WTC11 (cell line): ENCODE results near the gene H6PD. TPM values are rescaled to one million over a fixed set of nuclear protein-coding genes. Genes with fewer than 3 reads are reported as not detected.

ENCODE experiments used
- ATAC-seq: fragments of 200-7000 bp; cut with Tn5 transposase; 2 replicates; pipeline ENCODE4 v1.10.0; 2021; ENCODE audit warnings: mild to moderate bottlenecking, moderate library complexity
- CTCF ChIA-PET: fragments of 300-600 bp; sonication (Branson Sonifier 250); formaldehyde crosslinking; loops from one replicate; lab custom pipeline; 2021; ENCODE audit warnings: antibody characterized with exemption; lab: Charles Lee
- POLR2A ChIA-PET: fragments of 350-600 bp; sonication (Branson Sonifier 250); formaldehyde crosslinking; loops from one replicate; lab custom pipeline; 2021; ENCODE audit warnings: antibody characterized with exemption; lab: Charles Lee
- DNase-seq: peaks from one replicate; pipeline ENCODE4 v3.0.0; 2021; ENCODE audit warnings: low spot score
- H3K27ac Mint-ChIP-seq: 2 replicates; pipeline ENCODE4 v1.8.0; 2021; ENCODE audit warnings: mixed read lengths
- H3K27me3 Mint-ChIP-seq: 2 replicates; pipeline ENCODE4 v1.8.0; 2021; ENCODE audit warnings: low read depth, mild to moderate bottlenecking, moderate library complexity, mixed read lengths
- H3K36me3 Mint-ChIP-seq: 2 replicates; pipeline ENCODE4 v1.8.0; 2021; ENCODE audit warnings: mixed read lengths
- H3K4me1 Mint-ChIP-seq: 2 replicates; pipeline ENCODE4 v1.8.0; 2022; ENCODE audit warnings: mixed read lengths
- H3K4me3 Mint-ChIP-seq: 2 replicates; pipeline ENCODE4 v1.8.0; 2021; ENCODE audit warnings: mild to moderate bottlenecking, moderate library complexity, mixed read lengths
- H3K9me3 Mint-ChIP-seq: 2 replicates; pipeline ENCODE4 v1.8.0; 2021; ENCODE audit warnings: mixed read lengths
- CREM ChIP-seq: sonication (generic); formaldehyde crosslinking; IDR thresholded peaks from 2 replicates; pipeline ENCODE4 v1.8.1; 2022; ENCODE audit warnings: mild to moderate bottlenecking, missing genetic modification reagents, moderate library complexity
- E2F5 ChIP-seq: sonication (generic); formaldehyde crosslinking; IDR thresholded peaks from 2 replicates; pipeline ENCODE4 v1.8.1; 2022; ENCODE audit warnings: mild to moderate bottlenecking, moderate library complexity, missing genetic modification reagents
- ELF4 ChIP-seq: sonication (generic); formaldehyde crosslinking; IDR thresholded peaks from 2 replicates; pipeline ENCODE4 v1.8.1; 2022; ENCODE audit warnings: low read depth, mild to moderate bottlenecking, moderate library complexity, missing genetic modification reagents
- ETV6 ChIP-seq: sonication (generic); formaldehyde crosslinking; IDR thresholded peaks from 2 replicates; pipeline ENCODE4 v1.8.1; 2022; ENCODE audit warnings: mild to moderate bottlenecking, missing genetic modification reagents
- FOXP4 ChIP-seq: sonication (generic); formaldehyde crosslinking; IDR thresholded peaks from 2 replicates; pipeline ENCODE4 v1.8.0; 2022; ENCODE audit warnings: mild to moderate bottlenecking, missing genetic modification reagents
- GTF2I ChIP-seq: fragments of 250-450 bp; sonication (Bioruptor Pico); conservative IDR thresholded peaks from 2 replicates; pipeline ENCODE4 v1.4.0; 2021; ENCODE audit warnings: mild to moderate bottlenecking
- HMGXB4 ChIP-seq: sonication (generic); formaldehyde crosslinking; IDR thresholded peaks from 2 replicates; pipeline ENCODE4 v1.8.1; 2023; ENCODE audit warnings: mild to moderate bottlenecking, moderate library complexity, missing genetic modification reagents
- JAZF1 ChIP-seq: fragments of 250-450 bp; sonication (Bioruptor Pico); IDR thresholded peaks from 2 replicates; pipeline ENCODE4 v1.9.0; 2021; ENCODE audit warnings: moderate library complexity, mild to moderate bottlenecking, inconsistent platforms
- MXD4 ChIP-seq: fragments of 250-450 bp; sonication (Bioruptor Pico); IDR thresholded peaks from 2 replicates; pipeline ENCODE4 v1.8.0; 2021; ENCODE audit warnings: mild to moderate bottlenecking, moderate library complexity, borderline replicate concordance
- NFATC4 ChIP-seq: fragments of 250-450 bp; sonication (Bioruptor Pico); IDR thresholded peaks from 2 replicates; pipeline ENCODE4 v1.9.0; 2021; ENCODE audit warnings: mild to moderate bottlenecking
- NR3C1 ChIP-seq: sonication (generic); formaldehyde crosslinking; conservative IDR thresholded peaks from 2 replicates; pipeline ENCODE4 v1.8.1; 2023; ENCODE audit warnings: low read depth, mild to moderate bottlenecking, missing genetic modification reagents
- TEAD1 ChIP-seq: sonication (generic); formaldehyde crosslinking; IDR thresholded peaks from 2 replicates; pipeline ENCODE4 v1.8.0; 2022; ENCODE audit warnings: mild to moderate bottlenecking, missing genetic modification reagents
- TEAD4 ChIP-seq: sonication (generic); formaldehyde crosslinking; IDR thresholded peaks from 2 replicates; pipeline ENCODE4 v1.8.0; 2022; ENCODE audit warnings: mild to moderate bottlenecking, missing genetic modification reagents
- ZBTB43 ChIP-seq: sonication (generic); formaldehyde crosslinking; IDR thresholded peaks from 2 replicates; pipeline ENCODE4 v1.8.1; 2023; ENCODE audit warnings: mild to moderate bottlenecking, missing genetic modification reagents
- ZNF219 ChIP-seq: sonication (generic); formaldehyde crosslinking; IDR thresholded peaks from 2 replicates; pipeline ENCODE4 v1.8.0; 2023; ENCODE audit warnings: missing genetic modification reagents, mild to moderate bottlenecking, borderline replicate concordance
- ZNF263 ChIP-seq: sonication (generic); formaldehyde crosslinking; IDR thresholded peaks from 2 replicates; pipeline ENCODE4 v1.8.1; 2022; ENCODE audit warnings: low read depth, mild to moderate bottlenecking, moderate library complexity, missing genetic modification reagents
- ZNF396 ChIP-seq: fragments of 250-450 bp; sonication (Bioruptor Pico); IDR thresholded peaks from 2 replicates; pipeline ENCODE4 v1.8.0; 2021; ENCODE audit warnings: mild to moderate bottlenecking, moderate library complexity, borderline replicate concordance
- ZNF532 ChIP-seq: fragments of 250-450 bp; sonication (Bioruptor Pico); IDR thresholded peaks from 2 replicates; pipeline ENCODE4 v1.9.0; 2021; ENCODE audit warnings: mild to moderate bottlenecking, borderline replicate concordance
- total RNA-seq: library from RNA; stranded (reverse); gene quantifications from 3 replicates; pipeline ENCODE4 v1.2.3, GENCODE V29; 2021
- TF ChIP-seq, protein P1 (sequence below): fragments of 250-450 bp; sonication (Bioruptor Pico); IDR thresholded peaks from 2 replicates; pipeline ENCODE4 v1.9.0; 2021; ENCODE audit warnings: moderate library complexity, mild to moderate bottlenecking, inconsistent platforms, borderline replicate concordance
- TF ChIP-seq, protein P2 (sequence below): sonication (generic); formaldehyde crosslinking; IDR thresholded peaks from 2 replicates; pipeline ENCODE4 v1.8.1; 2023; ENCODE audit warnings: mild to moderate bottlenecking, missing genetic modification reagents
- TF ChIP-seq, protein P3 (sequence below): sonication (generic); formaldehyde crosslinking; conservative IDR thresholded peaks from 2 replicates; pipeline ENCODE4 v1.8.1; 2022; ENCODE audit warnings: mild to moderate bottlenecking, missing genetic modification reagents

The H6PD gene
- total RNA-seq, 1 experiment from 2014 or later, result 7.4 TPM

DNA sequence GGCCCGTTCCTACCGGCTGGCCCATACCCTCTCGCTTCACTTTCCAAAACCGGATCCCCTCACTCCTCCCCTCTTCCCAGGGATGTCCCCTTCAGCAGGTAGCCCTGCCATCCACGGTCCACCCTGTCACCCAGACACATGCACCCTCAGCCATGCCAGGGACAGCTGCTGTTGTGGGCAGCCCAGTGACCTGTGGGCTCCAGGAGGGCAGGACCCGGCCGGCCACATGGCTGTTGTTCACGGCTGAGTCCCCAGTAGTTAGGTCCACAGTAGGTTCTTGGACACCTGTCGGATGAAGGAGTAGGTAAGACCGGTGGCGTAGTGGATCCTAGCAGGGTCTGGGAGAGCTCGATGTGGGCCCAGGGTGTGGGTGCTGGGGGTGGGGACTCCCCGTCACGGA lies 70.6 kb downstream of the H6PD start:
- H3K36me3 Mint-ChIP-seq, result no peaks in the 10 kb centered on the region
- CTCF ChIA-PET, result interaction anchor here (1.1 kb wide), 1 partner anchor 16 kb away, joined by 4 read pairs; no protein-coding TSS in a partner anchor
- H3K27me3 Mint-ChIP-seq, result no peaks in the 10 kb centered on the region
- no peaks in the 10 kb centered on the region for H3K9me3 Mint-ChIP-seq
- POLR2A ChIA-PET, result no interaction called here
- peak overlapping the region; percentile 24; the same call in 1 of the 2 replicates for H3K27ac Mint-ChIP-seq
- ATAC-seq (no peak), DNase-seq (no peak)
- no peak for TF ChIP-seq ZNF396 (CRISPR knock-in tag)
- no peak for TF ChIP-seq E2F5 (CRISPR knock-in tag)
- no peak for TF ChIP-seq ZNF219 (CRISPR knock-in tag)
- TF ChIP-seq CREM, result no peak
- TF ChIP-seq, protein P1, sequence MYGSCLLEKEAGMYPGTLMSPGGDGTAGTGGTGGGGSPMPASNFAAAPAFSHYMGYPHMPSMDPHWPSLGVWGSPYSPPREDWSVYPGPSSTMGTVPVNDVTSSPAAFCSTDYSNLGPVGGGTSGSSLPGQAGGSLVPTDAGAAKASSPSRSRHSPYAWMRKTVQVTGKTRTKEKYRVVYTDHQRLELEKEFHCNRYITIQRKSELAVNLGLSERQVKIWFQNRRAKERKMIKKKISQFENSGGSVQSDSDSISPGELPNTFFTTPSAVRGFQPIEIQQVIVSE (CRISPR knock-in tag), result no peak
- no peak for TF ChIP-seq FOXP4
- TF ChIP-seq GTF2I (CRISPR knock-in tag), result no peak
- no peak for TF ChIP-seq NR3C1 (CRISPR knock-in tag)
- TF ChIP-seq, protein P2, sequence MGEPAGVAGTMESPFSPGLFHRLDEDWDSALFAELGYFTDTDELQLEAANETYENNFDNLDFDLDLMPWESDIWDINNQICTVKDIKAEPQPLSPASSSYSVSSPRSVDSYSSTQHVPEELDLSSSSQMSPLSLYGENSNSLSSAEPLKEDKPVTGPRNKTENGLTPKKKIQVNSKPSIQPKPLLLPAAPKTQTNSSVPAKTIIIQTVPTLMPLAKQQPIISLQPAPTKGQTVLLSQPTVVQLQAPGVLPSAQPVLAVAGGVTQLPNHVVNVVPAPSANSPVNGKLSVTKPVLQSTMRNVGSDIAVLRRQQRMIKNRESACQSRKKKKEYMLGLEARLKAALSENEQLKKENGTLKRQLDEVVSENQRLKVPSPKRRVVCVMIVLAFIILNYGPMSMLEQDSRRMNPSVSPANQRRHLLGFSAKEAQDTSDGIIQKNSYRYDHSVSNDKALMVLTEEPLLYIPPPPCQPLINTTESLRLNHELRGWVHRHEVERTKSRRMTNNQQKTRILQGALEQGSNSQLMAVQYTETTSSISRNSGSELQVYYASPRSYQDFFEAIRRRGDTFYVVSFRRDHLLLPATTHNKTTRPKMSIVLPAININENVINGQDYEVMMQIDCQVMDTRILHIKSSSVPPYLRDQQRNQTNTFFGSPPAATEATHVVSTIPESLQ (CRISPR knock-in tag), result no peak
- TF ChIP-seq ZNF263 (CRISPR knock-in tag), result no peak
- no peak for TF ChIP-seq JAZF1 (CRISPR knock-in tag)
- TF ChIP-seq, protein P3, sequence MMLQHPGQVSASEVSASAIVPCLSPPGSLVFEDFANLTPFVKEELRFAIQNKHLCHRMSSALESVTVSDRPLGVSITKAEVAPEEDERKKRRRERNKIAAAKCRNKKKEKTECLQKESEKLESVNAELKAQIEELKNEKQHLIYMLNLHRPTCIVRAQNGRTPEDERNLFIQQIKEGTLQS, result no peak
- TF ChIP-seq NFATC4 (CRISPR knock-in tag), result no peak
- TF ChIP-seq ZNF532 (CRISPR knock-in tag), result no peak
- TF ChIP-seq MXD4 (CRISPR knock-in tag), result no peak
- H3K4me1 Mint-ChIP-seq, result no peaks in the 10 kb centered on the region
- H3K4me3 Mint-ChIP-seq, result no peak overlapping the region

GRCh38 chr1:9306006-9306405 lies 71.4 kb downstream of the H6PD start:
- no peaks in the 10 kb centered on the region for H3K4me1 Mint-ChIP-seq
- no peak for ATAC-seq
- H3K27ac Mint-ChIP-seq, result peak overlapping the region; percentile 70; the same call in 1 of the 2 replicates
- H3K9me3 Mint-ChIP-seq, result no peaks in the 10 kb centered on the region
- ChIA-PET CTCF (interaction anchor here (1.1 kb wide), 1 partner anchor 17 kb away, joined by 4 read pairs; no protein-coding TSS in a partner anchor), POLR2A (interaction anchor here (0.7 kb wide), 1 partner anchor 930 kb away, joined by 4 read pairs; no protein-coding TSS in a partner anchor)
- no peak for DNase-seq
- no peaks in the 10 kb centered on the region for H3K27me3 Mint-ChIP-seq
- no peak overlapping the region for H3K4me3 Mint-ChIP-seq
- no peaks in the 10 kb centered on the region for H3K36me3 Mint-ChIP-seq
- no peak for TF ChIP-seq MXD4 (CRISPR knock-in tag)
- no peak for TF ChIP-seq HMGXB4 (CRISPR knock-in tag)
- no peak for TF ChIP-seq TEAD4 (CRISPR knock-in tag)
- TF ChIP-seq ELF4, result no peak
- no peak for TF ChIP-seq ZBTB43
- no peak for TF ChIP-seq TEAD1 (CRISPR knock-in tag)
- TF ChIP-seq E2F5 (CRISPR knock-in tag), result no peak
- no peak for TF ChIP-seq ETV6
